Non-pigmented ciliary epithelial cell (primary cell): ENCODE data around the gene MSL2.
"Not testable (repeated sequence)": the region's sequence is repeated elsewhere in the genome, so short reads cannot be mapped to it uniquely, and the experiment has no call there.

Experiments
- DNase-seq: peaks from one replicate; pipeline ENCODE4 v3.0.0-alpha.2; 2010; ENCODE audit warnings: low read depth

The MSL2 gene

GRCh38 chr3:136193278-136194054 lies 2.7 kb downstream of the MSL2 start:
- no peak for DNase-seq

GRCh38 chr3:136192831-136193230 lies 3.3 kb downstream of the MSL2 start:
- DNase-seq: no peak

- DNase-seq: not testable (repeated sequence)
Measured at GRCh38 chr3:136192195-136192594, 3.9 kb downstream of the MSL2 start.

- DNase-seq: no peak
Measured at GRCh38 chr3:136189859-136190617, 6.1 kb downstream of the MSL2 start.

GRCh38 chr3:136189043-136189442 lies 7.1 kb downstream of the MSL2 start:
- no peak for DNase-seq

- no peak for DNase-seq
Measured at GRCh38 chr3:136187868-136188267, 8.3 kb downstream of the MSL2 start.

- DNase-seq: no peak
Measured at GRCh38 chr3:136186846-136187245, 9.3 kb downstream of the MSL2 start.

GRCh38 chr3:136186344-136186743 lies 9.8 kb downstream of the MSL2 start:
- DNase-seq: no peak

- DNase-seq: no peak
Measured at GRCh38 chr3:136184703-136185102, 11.4 kb downstream of the MSL2 start.

GRCh38 chr3:136181741-136182140 lies 14.4 kb downstream of the MSL2 start:
- no peak for DNase-seq

- DNase-seq: no peak
Measured at GRCh38 chr3:136177876-136178275, 18.3 kb downstream of the MSL2 start.

GRCh38 chr3:136173939-136174490 lies 22.1 kb downstream of the MSL2 start:
- no peak for DNase-seq

- DNase-seq: no peak
Measured at GRCh38 chr3:136171097-136171542, 25.0 kb downstream of the MSL2 start.

GRCh38 chr3:136168236-136168635 lies 27.9 kb downstream of the MSL2 start:
- DNase-seq: not testable (repeated sequence)

GRCh38 chr3:136166507-136166906 lies 29.6 kb downstream of the MSL2 start:
- DNase-seq: no peak

- DNase-seq: not testable (repeated sequence)
Measured at GRCh38 chr3:136163607-136164006, 32.5 kb downstream of the MSL2 start.

GRCh38 chr3:136162322-136162721 lies 33.8 kb downstream of the MSL2 start:
- DNase-seq: no peak

GRCh38 chr3:136161516-136161915 lies 34.6 kb downstream of the MSL2 start:
- no peak for DNase-seq

GRCh38 chr3:136152963-136153362 lies 43.2 kb downstream of the MSL2 start:
- DNase-seq: no peak

GRCh38 chr3:136152176-136152843 lies 43.8 kb downstream of the MSL2 start:
- DNase-seq: no peak

- no peak for DNase-seq
Measured at GRCh38 chr3:136151219-136151618, 44.9 kb downstream of the MSL2 start.

- DNase-seq: no peak
Measured at GRCh38 chr3:136149667-136150066, 46.5 kb downstream of the MSL2 start.
